K562 (cell line): Measurements from ENCODE around the gene CEP41. TPM values are rescaled to one million over a fixed set of nuclear protein-coding genes. Genes with fewer than 3 reads are reported as not detected.

Experiments used
- C11orf30 ChIP-seq: fragments of 450-650 bp; IDR thresholded peaks from 2 replicates; pipeline ENCODE4 v1.6.1; 2016; ENCODE audit warnings: low read depth, mild to moderate bottlenecking
- CBFA2T2 ChIP-seq: fragments of 450-650 bp; conservative IDR thresholded peaks from 2 replicates; pipeline ENCODE4 v1.6.1; 2017; ENCODE audit warnings: mild to moderate bottlenecking
- CBX3 ChIP-seq, 2 experiments: IDR thresholded peaks; 1 replicate in 1 of 2; 2 replicates in 1 of 2; pipeline ENCODE4 v1.6.1; 2012; ENCODE audit warnings: inconsistent platforms in 2 of 2, low read length in 2 of 2, borderline replicate concordance in 1 of 2, control low read depth in 1 of 2
- EGR1 ChIP-seq: fragments of 450-650 bp; conservative IDR thresholded peaks from 2 replicates; pipeline ENCODE4 v1.6.1; 2017; ENCODE audit warnings: mild to moderate bottlenecking
- HDAC3 ChIP-seq: fragments of 450-650 bp; IDR thresholded peaks from 2 replicates; pipeline ENCODE4 v1.6.1; 2018; ENCODE audit warnings: borderline replicate concordance, mild to moderate bottlenecking, moderate library complexity; ENCODE audit not compliant: partially characterized antibody
- KLF10 ChIP-seq: fragments of 250-450 bp; sonication (Bioruptor Pico); IDR thresholded peaks from 2 replicates; pipeline ENCODE4 v1.6.1; 2021; ENCODE audit warnings: matching md5 sums
- MAFG ChIP-seq: fragments of 450-650 bp; conservative IDR thresholded peaks from 2 replicates; pipeline ENCODE4 v1.6.1; 2016; ENCODE audit warnings: missing genetic modification characterization, missing compliant biosample characterization
- RAD51 ChIP-seq: fragments of 450-650 bp; IDR thresholded peaks from 2 replicates; pipeline ENCODE4 v1.7.1; 2016; ENCODE audit warnings: low read depth, mild to moderate bottlenecking, borderline replicate concordance
- RHOXF2B ChIP-seq: fragments of 250-450 bp; sonication (Bioruptor Pico); conservative IDR thresholded peaks from 2 replicates; pipeline ENCODE4 v1.5.1; 2021
- TFE3 ChIP-seq: fragments of 450-650 bp; formaldehyde crosslinking; IDR thresholded peaks from 2 replicates; pipeline ENCODE4 v1.4.0; 2020; ENCODE audit warnings: mild to moderate bottlenecking, mixed read lengths
- polyA plus RNA-seq, 8 experiments: library from polyadenylated mRNA; depleted of rRNA in 4 of 8; stranded (reverse) in 5 of 8; unstranded in 3 of 8; fragments of >200 nt; fragmentation: Nextera tagmentation in 2 of 8; fragmentation: Illumina TruSeq in 1 of 8; extraction: Ambion mirVana in 2 of 8; extraction: Trizol in 1 of 8; gene quantifications; 2 replicates each; pipeline versions ENCODE4 v1.2.1 to v1.2.3, GENCODE V29; 2011 to 2014; ENCODE audit warnings: inconsistent platforms in 1 of 8, missing spikeins in 1 of 8
- total RNA-seq, 7 experiments: library from RNA; depleted of rRNA in 6 of 7; stranded (reverse); fragments of >200 nt in 6 of 7; fragmentation: Illumina TruSeq in 2 of 7; extraction: Trizol in 2 of 7; gene quantifications; 2 replicates each; pipeline versions ENCODE4 v1.2.1 to v1.2.3, GENCODE V29; 2011 to 2021; ENCODE audit warnings: low replicate concordance in 1 of 7
- TF ChIP-seq, protein P1 (sequence below): fragments of 450-650 bp; IDR thresholded peaks from 2 replicates; pipeline ENCODE4 v1.6.1; 2016; ENCODE audit warnings: mild to moderate bottlenecking, moderate library complexity
- TF ChIP-seq, protein P2 (sequence below): fragments of 450-650 bp; IDR thresholded peaks from 2 replicates; pipeline ENCODE4 v1.6.1; 2016; ENCODE audit warnings: antibody characterized with exemption

The CEP41 gene
- total and polyA plus RNA-seq, 9 of the 15 experiments (the other 6 are each of a cell fraction or from before 2014, with no cell fraction given) = 1.5 to 15.5 (median 6.4) TPM

DNA sequence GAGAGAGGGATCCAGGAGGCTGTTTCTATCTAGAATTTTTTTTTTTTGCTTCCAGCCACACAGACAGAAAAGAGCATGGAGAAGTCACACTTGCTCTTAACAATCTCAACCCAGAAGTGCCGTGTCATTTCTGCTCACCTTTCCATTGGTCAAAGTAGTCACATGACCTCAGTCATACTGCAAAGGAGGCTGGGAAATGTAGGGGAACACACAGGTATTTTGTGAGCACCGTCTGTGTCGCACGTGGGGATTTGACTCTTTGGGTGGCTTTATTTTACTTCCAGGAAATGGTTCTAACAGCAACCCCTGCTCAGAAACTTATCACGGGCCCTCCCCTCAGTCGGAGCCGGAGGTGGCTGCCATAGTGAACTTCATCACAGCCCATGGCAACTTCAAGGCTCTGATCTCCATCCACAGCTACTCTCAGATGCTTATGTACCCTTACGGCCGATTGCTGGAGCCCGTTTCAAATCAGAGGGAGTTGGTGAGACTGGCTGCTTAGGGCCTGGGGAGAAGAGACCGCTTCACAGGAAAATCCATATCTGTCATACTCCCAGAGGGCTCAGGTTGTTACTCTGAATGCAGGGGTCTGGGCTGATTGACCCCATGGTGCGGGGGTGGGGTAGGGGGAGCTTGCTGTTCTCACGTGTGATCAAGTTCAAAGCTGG is 73.6 kb downstream of the CEP41 start (continued):
- TF ChIP-seq, protein P1, sequence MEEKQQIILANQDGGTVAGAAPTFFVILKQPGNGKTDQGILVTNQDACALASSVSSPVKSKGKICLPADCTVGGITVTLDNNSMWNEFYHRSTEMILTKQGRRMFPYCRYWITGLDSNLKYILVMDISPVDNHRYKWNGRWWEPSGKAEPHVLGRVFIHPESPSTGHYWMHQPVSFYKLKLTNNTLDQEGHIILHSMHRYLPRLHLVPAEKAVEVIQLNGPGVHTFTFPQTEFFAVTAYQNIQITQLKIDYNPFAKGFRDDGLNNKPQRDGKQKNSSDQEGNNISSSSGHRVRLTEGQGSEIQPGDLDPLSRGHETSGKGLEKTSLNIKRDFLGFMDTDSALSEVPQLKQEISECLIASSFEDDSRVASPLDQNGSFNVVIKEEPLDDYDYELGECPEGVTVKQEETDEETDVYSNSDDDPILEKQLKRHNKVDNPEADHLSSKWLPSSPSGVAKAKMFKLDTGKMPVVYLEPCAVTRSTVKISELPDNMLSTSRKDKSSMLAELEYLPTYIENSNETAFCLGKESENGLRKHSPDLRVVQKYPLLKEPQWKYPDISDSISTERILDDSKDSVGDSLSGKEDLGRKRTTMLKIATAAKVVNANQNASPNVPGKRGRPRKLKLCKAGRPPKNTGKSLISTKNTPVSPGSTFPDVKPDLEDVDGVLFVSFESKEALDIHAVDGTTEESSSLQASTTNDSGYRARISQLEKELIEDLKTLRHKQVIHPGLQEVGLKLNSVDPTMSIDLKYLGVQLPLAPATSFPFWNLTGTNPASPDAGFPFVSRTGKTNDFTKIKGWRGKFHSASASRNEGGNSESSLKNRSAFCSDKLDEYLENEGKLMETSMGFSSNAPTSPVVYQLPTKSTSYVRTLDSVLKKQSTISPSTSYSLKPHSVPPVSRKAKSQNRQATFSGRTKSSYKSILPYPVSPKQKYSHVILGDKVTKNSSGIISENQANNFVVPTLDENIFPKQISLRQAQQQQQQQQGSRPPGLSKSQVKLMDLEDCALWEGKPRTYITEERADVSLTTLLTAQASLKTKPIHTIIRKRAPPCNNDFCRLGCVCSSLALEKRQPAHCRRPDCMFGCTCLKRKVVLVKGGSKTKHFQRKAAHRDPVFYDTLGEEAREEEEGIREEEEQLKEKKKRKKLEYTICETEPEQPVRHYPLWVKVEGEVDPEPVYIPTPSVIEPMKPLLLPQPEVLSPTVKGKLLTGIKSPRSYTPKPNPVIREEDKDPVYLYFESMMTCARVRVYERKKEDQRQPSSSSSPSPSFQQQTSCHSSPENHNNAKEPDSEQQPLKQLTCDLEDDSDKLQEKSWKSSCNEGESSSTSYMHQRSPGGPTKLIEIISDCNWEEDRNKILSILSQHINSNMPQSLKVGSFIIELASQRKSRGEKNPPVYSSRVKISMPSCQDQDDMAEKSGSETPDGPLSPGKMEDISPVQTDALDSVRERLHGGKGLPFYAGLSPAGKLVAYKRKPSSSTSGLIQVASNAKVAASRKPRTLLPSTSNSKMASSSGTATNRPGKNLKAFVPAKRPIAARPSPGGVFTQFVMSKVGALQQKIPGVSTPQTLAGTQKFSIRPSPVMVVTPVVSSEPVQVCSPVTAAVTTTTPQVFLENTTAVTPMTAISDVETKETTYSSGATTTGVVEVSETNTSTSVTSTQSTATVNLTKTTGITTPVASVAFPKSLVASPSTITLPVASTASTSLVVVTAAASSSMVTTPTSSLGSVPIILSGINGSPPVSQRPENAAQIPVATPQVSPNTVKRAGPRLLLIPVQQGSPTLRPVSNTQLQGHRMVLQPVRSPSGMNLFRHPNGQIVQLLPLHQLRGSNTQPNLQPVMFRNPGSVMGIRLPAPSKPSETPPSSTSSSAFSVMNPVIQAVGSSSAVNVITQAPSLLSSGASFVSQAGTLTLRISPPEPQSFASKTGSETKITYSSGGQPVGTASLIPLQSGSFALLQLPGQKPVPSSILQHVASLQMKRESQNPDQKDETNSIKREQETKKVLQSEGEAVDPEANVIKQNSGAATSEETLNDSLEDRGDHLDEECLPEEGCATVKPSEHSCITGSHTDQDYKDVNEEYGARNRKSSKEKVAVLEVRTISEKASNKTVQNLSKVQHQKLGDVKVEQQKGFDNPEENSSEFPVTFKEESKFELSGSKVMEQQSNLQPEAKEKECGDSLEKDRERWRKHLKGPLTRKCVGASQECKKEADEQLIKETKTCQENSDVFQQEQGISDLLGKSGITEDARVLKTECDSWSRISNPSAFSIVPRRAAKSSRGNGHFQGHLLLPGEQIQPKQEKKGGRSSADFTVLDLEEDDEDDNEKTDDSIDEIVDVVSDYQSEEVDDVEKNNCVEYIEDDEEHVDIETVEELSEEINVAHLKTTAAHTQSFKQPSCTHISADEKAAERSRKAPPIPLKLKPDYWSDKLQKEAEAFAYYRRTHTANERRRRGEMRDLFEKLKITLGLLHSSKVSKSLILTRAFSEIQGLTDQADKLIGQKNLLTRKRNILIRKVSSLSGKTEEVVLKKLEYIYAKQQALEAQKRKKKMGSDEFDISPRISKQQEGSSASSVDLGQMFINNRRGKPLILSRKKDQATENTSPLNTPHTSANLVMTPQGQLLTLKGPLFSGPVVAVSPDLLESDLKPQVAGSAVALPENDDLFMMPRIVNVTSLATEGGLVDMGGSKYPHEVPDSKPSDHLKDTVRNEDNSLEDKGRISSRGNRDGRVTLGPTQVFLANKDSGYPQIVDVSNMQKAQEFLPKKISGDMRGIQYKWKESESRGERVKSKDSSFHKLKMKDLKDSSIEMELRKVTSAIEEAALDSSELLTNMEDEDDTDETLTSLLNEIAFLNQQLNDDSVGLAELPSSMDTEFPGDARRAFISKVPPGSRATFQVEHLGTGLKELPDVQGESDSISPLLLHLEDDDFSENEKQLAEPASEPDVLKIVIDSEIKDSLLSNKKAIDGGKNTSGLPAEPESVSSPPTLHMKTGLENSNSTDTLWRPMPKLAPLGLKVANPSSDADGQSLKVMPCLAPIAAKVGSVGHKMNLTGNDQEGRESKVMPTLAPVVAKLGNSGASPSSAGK = peak; percentile 77
- peak; percentile 60; the same call in 1 of the 2 replicates for TF ChIP-seq C11orf30
- peak; percentile 45 for TF ChIP-seq CBFA2T2
- TF ChIP-seq EGR1 = no peak
- TF ChIP-seq RHOXF2B (CRISPR knock-in tag) = no peak
- no peak for TF ChIP-seq KLF10 (CRISPR knock-in tag)
- peak in 1 of 2 experiments; percentile 27; a peak in 1 of 3 replicates for TF ChIP-seq CBX3 (IDR thresholded peaks at IDR 0.05; ENCODE audit: borderline replicate concordance in 1 of 2, low read length in 2 of 2)
- no peak for TF ChIP-seq HDAC3
- peak; percentile 34; the same call in 1 of the 2 replicates for TF ChIP-seq MAFG (tag)
- TF ChIP-seq RAD51 = peak; percentile 93
- TF ChIP-seq, protein P2, sequence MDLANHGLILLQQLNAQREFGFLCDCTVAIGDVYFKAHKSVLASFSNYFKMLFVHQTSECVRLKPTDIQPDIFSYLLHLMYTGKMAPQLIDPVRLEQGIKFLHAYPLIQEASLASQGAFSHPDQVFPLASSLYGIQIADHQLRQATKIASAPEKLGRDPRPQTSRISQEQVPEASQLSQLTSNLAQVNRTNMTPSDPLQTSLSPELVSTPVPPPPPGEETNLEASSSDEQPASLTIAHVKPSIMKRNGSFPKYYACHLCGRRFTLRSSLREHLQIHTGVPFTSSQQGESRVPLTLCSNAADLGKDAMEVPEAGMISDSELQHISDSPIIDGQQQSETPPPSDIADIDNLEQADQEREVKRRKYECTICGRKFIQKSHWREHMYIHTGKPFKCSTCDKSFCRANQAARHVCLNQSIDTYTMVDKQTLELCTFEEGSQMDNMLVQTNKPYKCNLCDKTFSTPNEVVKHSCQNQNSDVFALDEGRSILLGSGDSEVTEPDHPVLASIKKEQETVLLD = no peak
- TF ChIP-seq TFE3 (CRISPR knock-in tag) = peak; percentile 95
